ENCODE measurements around the gene MAP3K2. TPM values are rescaled to one million over a fixed set of nuclear protein-coding genes. Genes with fewer than 3 reads are reported as not detected.
A peak's percentile ranks its signal among the peaks of the same experiment; 100 is the strongest.
"Not testable (repeated sequence)": the region's sequence is repeated elsewhere in the genome, so short reads cannot be mapped to it uniquely, and the experiment has no call there.

MAP3K2 gene
- total RNA-seq, 1 donor from 2014 or later, result 27.9 TPM

DNA sequence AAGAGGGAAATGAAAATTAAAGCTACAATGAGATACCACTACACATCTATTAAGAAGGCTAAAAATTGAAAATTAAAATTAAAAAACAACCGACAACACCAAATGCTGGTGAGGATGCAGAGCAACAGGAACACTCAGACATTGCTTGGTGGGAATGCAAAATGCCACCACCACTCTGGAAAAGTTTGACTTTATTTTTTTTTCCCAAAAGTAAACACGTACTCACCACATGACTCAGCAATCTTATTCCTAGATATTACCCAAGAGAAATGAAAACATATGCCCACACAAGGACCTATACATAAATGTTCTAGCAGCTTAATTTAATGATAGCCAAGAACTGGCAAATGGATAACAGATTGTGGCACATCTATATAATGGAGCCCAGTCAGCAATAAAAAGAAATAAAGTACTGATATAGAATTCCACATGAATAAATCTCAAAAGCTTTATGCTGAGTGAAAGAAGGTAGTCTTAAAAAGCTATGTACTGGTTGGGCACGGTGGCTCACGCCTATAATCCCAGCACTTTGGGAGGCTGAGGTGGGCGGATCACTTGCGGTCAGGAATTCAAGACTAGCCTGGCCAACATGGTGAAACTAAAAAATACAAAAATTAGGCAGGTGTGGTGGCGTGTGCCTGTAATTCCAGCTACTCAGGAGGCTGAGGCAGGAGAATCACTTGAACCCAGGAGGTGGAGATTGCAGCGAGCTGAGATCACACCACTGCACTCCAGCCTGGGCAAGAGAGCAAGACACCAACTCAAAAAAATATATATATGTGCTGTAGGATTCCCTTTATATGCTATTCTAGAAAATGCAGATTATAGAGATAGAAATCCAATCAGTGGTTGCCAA lies 26.2 kb upstream of the MAP3K2 start:
- H3K4me3 ChIP-seq (ENCODE audit: low read depth, low read length), result no peak overlapping the region
- no peaks in the 10 kb centered on the region for H3K27me3 ChIP-seq (ENCODE audit: control insufficient read depth, insufficient read depth, low read length)
- no peak for TF ChIP-seq CTCF (IDR thresholded peaks at IDR 0.05; ENCODE audit: insufficient read depth, low read length, severe bottlenecking)
- no peaks in the 10 kb centered on the region for H3K36me3 ChIP-seq (ENCODE audit: control insufficient read depth, insufficient read depth, low read length)
- DNase-seq (ENCODE audit: low read depth) (peak; percentile 85), FAIRE-seq (no peak)

- Histone ChIP-seq H3K36me3 (ENCODE audit: control insufficient read depth, insufficient read depth, low read length) (no peaks in the 10 kb centered on the region), H3K4me3 (ENCODE audit: low read depth, low read length) (no peak overlapping the region), H3K27me3 (ENCODE audit: control insufficient read depth, insufficient read depth, low read length) (no peaks in the 10 kb centered on the region)
- no peak for FAIRE-seq
- DNase-seq (ENCODE audit: low read depth), result no peak
- no peak for TF ChIP-seq CTCF (IDR thresholded peaks at IDR 0.05; ENCODE audit: insufficient read depth, low read length, severe bottlenecking)
Observed at GRCh38 chr2:127413200-127413599, 25.4 kb upstream of the MAP3K2 start.

- no peaks in the 10 kb centered on the region for H3K36me3 ChIP-seq (ENCODE audit: control insufficient read depth, insufficient read depth, low read length)
- H3K4me3 ChIP-seq (ENCODE audit: low read depth, low read length), result no peak overlapping the region
- no peaks in the 10 kb centered on the region for H3K27me3 ChIP-seq (ENCODE audit: control insufficient read depth, insufficient read depth, low read length)
- TF ChIP-seq CTCF (IDR thresholded peaks at IDR 0.05; ENCODE audit: insufficient read depth, low read length, severe bottlenecking), result no peak
- DNase-seq (ENCODE audit: low read depth) (peak; percentile 47), FAIRE-seq (no peak)
Observed at GRCh38 chr2:127411653-127412369, 24.0 kb upstream of the MAP3K2 start.

- FAIRE-seq, result no peak
- TF ChIP-seq CTCF (IDR thresholded peaks at IDR 0.05; ENCODE audit: insufficient read depth, low read length, severe bottlenecking), result no peak
- H3K4me3 ChIP-seq (ENCODE audit: low read depth, low read length), result no peak overlapping the region
- H3K36me3 ChIP-seq (ENCODE audit: control insufficient read depth, insufficient read depth, low read length), result no peaks in the 10 kb centered on the region
- DNase-seq (ENCODE audit: low read depth), result peak; percentile 58
- no peaks in the 10 kb centered on the region for H3K27me3 ChIP-seq (ENCODE audit: control insufficient read depth, insufficient read depth, low read length)
Observed at GRCh38 chr2:127410871-127411652, 23.3 kb upstream of the MAP3K2 start.

GRCh38 chr2:127409716-127410115 lies 21.9 kb upstream of the MAP3K2 start:
- FAIRE-seq; H3K27me3 ChIP-seq (ENCODE audit: control insufficient read depth, insufficient read depth, low read length); DNase-seq (ENCODE audit: low read depth); H3K36me3 ChIP-seq (ENCODE audit: control insufficient read depth, insufficient read depth, low read length); H3K4me3 ChIP-seq (ENCODE audit: low read depth, low read length): not testable (repeated sequence)

GRCh38 chr2:127408807-127409099 lies 21.0 kb upstream of the MAP3K2 start:
- no peak overlapping the region for H3K4me3 ChIP-seq (ENCODE audit: low read depth, low read length)
- no peaks in the 10 kb centered on the region for H3K27me3 ChIP-seq (ENCODE audit: control insufficient read depth, insufficient read depth, low read length)
- no peak for TF ChIP-seq CTCF (IDR thresholded peaks at IDR 0.05; ENCODE audit: insufficient read depth, low read length, severe bottlenecking)
- no peak for DNase-seq (ENCODE audit: low read depth)
- H3K36me3 ChIP-seq (ENCODE audit: control insufficient read depth, insufficient read depth, low read length), result no peaks in the 10 kb centered on the region
- no peak for FAIRE-seq

Data from bronchial epithelial cell (primary cell).